Fibroblast of mammary gland (primary cell): ENCODE results near the gene OR6S1.
A peak's percentile ranks its signal among the peaks of the same experiment; 100 is the strongest.

Experiments
- DNase-seq: peaks from one replicate; pipeline ENCODE4 v3.0.0-alpha.2; 2010; ENCODE audit warnings: low read depth
- H3K4me3 ChIP-seq: 2 replicates; pipeline ENCODE4 v1.5.1; 2011; ENCODE audit warnings: low read depth, mild to moderate bottlenecking, low read length, moderate library complexity; ENCODE audit not compliant: control insufficient read depth
- CTCF ChIP-seq: conservative IDR thresholded peaks from 2 replicates; pipeline ENCODE4 v1.5.1; 2011; ENCODE audit warnings: low read depth, low read length, inconsistent platforms; ENCODE audit not compliant: control insufficient read depth, insufficient read depth

OR6S1 gene

GRCh38 chr14:20684662-20685456 is 43.4 kb upstream of the OR6S1 start:
- DNase-seq: peak; percentile 81
- TF ChIP-seq CTCF: no peak

GRCh38 chr14:20683891-20684661 is 42.6 kb upstream of the OR6S1 start, which contains the start of gene RNASE4:
RNASE4 (plus strand) TSS chr14:20684560; CDS start chr14:20699372, 14,812 bp downstream.
- DNase-seq: peak; percentile 92
- H3K4me3 ChIP-seq: peak within 1 kb of the TSS; percentile 88
- TF ChIP-seq CTCF: no peak

More at GRCh38 chr14:20684662-20685456, 43.4 kb upstream of the OR6S1 start:
- H3K4me3 ChIP-seq: peak overlapping the region; percentile 88

GRCh38 chr14:20683125-20683890 is 41.8 kb upstream of the OR6S1 start:
- TF ChIP-seq CTCF: no peak
- DNase-seq: peak; percentile 95
- peak overlapping the region; percentile 88 for H3K4me3 ChIP-seq

GRCh38 chr14:20682435-20683124 is 41.1 kb upstream of the OR6S1 start:
- TF ChIP-seq CTCF: no peak
- H3K4me3 ChIP-seq: peak overlapping the region; percentile 88
- DNase-seq: peak; percentile 91

- no peak for TF ChIP-seq CTCF
- no peak for DNase-seq
- H3K4me3 ChIP-seq: peak overlapping the region; percentile 88
Observed at GRCh38 chr14:20682127-20682434, 40.6 kb upstream of the OR6S1 start.

- peak; percentile 90 for DNase-seq
- H3K4me3 ChIP-seq: peak overlapping the region; percentile 88
- TF ChIP-seq CTCF: no peak
Observed at GRCh38 chr14:20681348-20682126, 40.0 kb upstream of the OR6S1 start.
